Measurements from ENCODE around the gene SLC52A3.

- TF ChIP-seq POLR2A (IDR thresholded peaks at IDR 0.05; ENCODE audit: low read depth, low read length) (no peak), JUN (IDR thresholded peaks at IDR 0.05; ENCODE audit: borderline replicate concordance, insufficient read depth, insufficient read length, low read depth) (no peak), CTCF (IDR thresholded peaks at IDR 0.05; ENCODE audit: extremely low read depth in 1 of 2, insufficient read depth in 1 of 2, low read depth in 1 of 2, low read length in 2 of 2) (peak; percentile 97), EZH2 (IDR thresholded peaks at IDR 0.05; ENCODE audit: borderline replicate concordance, low read depth, low read length, severe bottlenecking) (no peak), POLR2AphosphoS5 (IDR thresholded peaks at IDR 0.05; ENCODE audit: insufficient read depth, low read depth, low read length) (no peak)
These were observed 47.8 kb upstream of the SLC52A3 start for GRCh38 chr20:815914-816606.
